Sigmoid colon (tissue), 7 donors: ENCODE data around the gene PECR. TPM values are rescaled to one million over a fixed set of nuclear protein-coding genes. Genes with fewer than 3 reads are reported as not detected.

ENCODE experiments used
- DNase-seq: peaks from one replicate; pipeline ENCODE4 v3.0.0-alpha.2; 2019
- H3K27ac ChIP-seq, 4 donors: fragments of 200-600 bp; sonication (generic); one replicate each; pipeline ENCODE4 v1.5.1; 2016 to 2019; ENCODE audit warnings: mild to moderate bottlenecking in 1 of 4
- H3K27me3 ChIP-seq, 3 donors: fragments of 200-600 bp; sonication (generic); one replicate each; pipeline ENCODE4 v1.5.1; 2019; ENCODE audit warnings: mild to moderate bottlenecking in 1 of 3
- H3K36me3 ChIP-seq, 4 donors: fragments of 200-600 bp; sonication (generic); one replicate each; pipeline ENCODE4 v1.5.1; 2016 to 2019
- H3K4me1 ChIP-seq, 4 donors: fragments of 200-600 bp; sonication (generic); one replicate each; pipeline ENCODE4 v1.5.1; 2017 to 2019
- H3K4me3 ChIP-seq, 4 donors: fragments of 200-600 bp; sonication (generic); one replicate each; pipeline ENCODE4 v1.5.1; 2017 to 2019; ENCODE audit warnings: mild to moderate bottlenecking in 2 of 4, moderate library complexity in 1 of 4
- H3K9me3 ChIP-seq, 4 donors: fragments of 200-600 bp in 3 of 4; sonication (generic) in 3 of 4; one replicate each; pipeline versions ENCODE4 v1.5.1 to v1.6.1; 2013 to 2019
- EP300 ChIP-seq, 4 donors: sonication (generic); formaldehyde crosslinking; IDR thresholded peaks; one replicate each; pipeline ENCODE4 v1.6.1; 2017; ENCODE audit warnings: antibody characterized with exemption in 4 of 4
- POLR2A ChIP-seq, 2 donors: fragments of 450-650 bp; IDR thresholded peaks; one replicate each; pipeline ENCODE4 v1.6.1; 2016; ENCODE audit warnings: antibody characterized with exemption in 2 of 2, mild to moderate bottlenecking in 2 of 2, moderate library complexity in 2 of 2
- POLR2AphosphoS5 ChIP-seq, 4 donors: sonication (generic); formaldehyde crosslinking; IDR thresholded peaks; one replicate each; pipeline ENCODE4 v1.6.1; 2017; ENCODE audit warnings: antibody characterized with exemption in 4 of 4
- WGBS, 2 donors: extraction: QIAGEN DNeasy Blood & Tissue Kit; methylation state at CpG; one replicate each; pipeline ENCODE4 v1.1.7; 2013; 5-methylcytosine and 5-hydroxymethylcytosine counted together
- intact Hi-C: fragments of 100-400 bp; cut with DNase I; formaldehyde crosslinking; loops from one replicate; pipeline ENCODE4 v1.15.1; 2023
- polyA plus RNA-seq, 3 donors: library from polyadenylated mRNA; stranded (reverse); fragments of 200-250 nt; gene quantifications; one replicate each; pipeline ENCODE4 v1.2.3, GENCODE V29; 2013
- total RNA-seq, 4 donors: library from RNA; depleted of rRNA; stranded (reverse); fragments of >200 nt; gene quantifications; one replicate each; pipeline ENCODE4 v1.1.0, GENCODE V29; 2016
- TF ChIP-seq, protein P1 (sequence below), 4 experiments: fragments of 450-650 bp in 3 of 4; fragments of 200-600 bp in 1 of 4; IDR thresholded peaks; one replicate each; pipeline ENCODE4 v1.5.1; 2016 to 2019; ENCODE audit warnings: antibody characterized with exemption in 4 of 4, mild to moderate bottlenecking in 3 of 4, moderate library complexity in 2 of 4
- donor health status: healthy with polysubstance abuse.
- donor health status: Bipolar disorder and iron deficiency.
- donor health status: healthy.

PECR gene
- total and polyA plus RNA-seq, 7 donors = 5.0 to 25.9 (median 13.9) TPM

GRCh38 chr2:216075510-216076485 is 5.8 kb downstream of the PECR start:
- peaks cover 0 to 4% (median 1%) of the 10 kb centered on the region in 4 donors for H3K4me1 ChIP-seq
- no peak for TF ChIP-seq POLR2AphosphoS5 (IDR thresholded peaks at IDR 0.05)
- TF ChIP-seq, protein P1, sequence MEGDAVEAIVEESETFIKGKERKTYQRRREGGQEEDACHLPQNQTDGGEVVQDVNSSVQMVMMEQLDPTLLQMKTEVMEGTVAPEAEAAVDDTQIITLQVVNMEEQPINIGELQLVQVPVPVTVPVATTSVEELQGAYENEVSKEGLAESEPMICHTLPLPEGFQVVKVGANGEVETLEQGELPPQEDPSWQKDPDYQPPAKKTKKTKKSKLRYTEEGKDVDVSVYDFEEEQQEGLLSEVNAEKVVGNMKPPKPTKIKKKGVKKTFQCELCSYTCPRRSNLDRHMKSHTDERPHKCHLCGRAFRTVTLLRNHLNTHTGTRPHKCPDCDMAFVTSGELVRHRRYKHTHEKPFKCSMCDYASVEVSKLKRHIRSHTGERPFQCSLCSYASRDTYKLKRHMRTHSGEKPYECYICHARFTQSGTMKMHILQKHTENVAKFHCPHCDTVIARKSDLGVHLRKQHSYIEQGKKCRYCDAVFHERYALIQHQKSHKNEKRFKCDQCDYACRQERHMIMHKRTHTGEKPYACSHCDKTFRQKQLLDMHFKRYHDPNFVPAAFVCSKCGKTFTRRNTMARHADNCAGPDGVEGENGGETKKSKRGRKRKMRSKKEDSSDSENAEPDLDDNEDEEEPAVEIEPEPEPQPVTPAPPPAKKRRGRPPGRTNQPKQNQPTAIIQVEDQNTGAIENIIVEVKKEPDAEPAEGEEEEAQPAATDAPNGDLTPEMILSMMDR (IDR thresholded peaks at IDR 0.05) = no peak
- no peak for TF ChIP-seq EP300 (IDR thresholded peaks at IDR 0.05)
- no peak for TF ChIP-seq POLR2A (IDR thresholded peaks at IDR 0.05)
- intact Hi-C loops = no loop called here
- 22 to 70% methylated on average over 6 of the region's 6 CpGs for WGBS, 2 donors
- H3K9me3 ChIP-seq = no peaks in the 10 kb centered on the region
- no peak for DNase-seq
- H3K27me3 ChIP-seq = no peaks in the 10 kb centered on the region
- H3K4me3 ChIP-seq = no peak overlapping the region
- H3K36me3 ChIP-seq = peaks cover 0 to 6% (median 0%) of the 10 kb centered on the region in 4 donors
- no peak overlapping the region for H3K27ac ChIP-seq

GRCh38 chr2:216074794-216075193 is 6.8 kb downstream of the PECR start:
- intact Hi-C loops = no loop called here
- H3K36me3 ChIP-seq = peaks cover 0 to 6% (median 0%) of the 10 kb centered on the region in 4 donors
- H3K4me1 ChIP-seq = no peaks in the 10 kb centered on the region
- DNase-seq = no peak
- H3K4me3 ChIP-seq = no peak overlapping the region
- 26 to 73% methylated on average over 1 of the region's 1 CpG for WGBS, 2 donors
- H3K27ac ChIP-seq = no peak overlapping the region
- no peaks in the 10 kb centered on the region for H3K9me3 ChIP-seq
- TF ChIP-seq EP300 (IDR thresholded peaks at IDR 0.05) (no peak), POLR2AphosphoS5 (IDR thresholded peaks at IDR 0.05) (no peak), POLR2A (IDR thresholded peaks at IDR 0.05) (no peak)
- TF ChIP-seq, protein P1 (IDR thresholded peaks at IDR 0.05) = no peak
- no peaks in the 10 kb centered on the region for H3K27me3 ChIP-seq

DNA sequence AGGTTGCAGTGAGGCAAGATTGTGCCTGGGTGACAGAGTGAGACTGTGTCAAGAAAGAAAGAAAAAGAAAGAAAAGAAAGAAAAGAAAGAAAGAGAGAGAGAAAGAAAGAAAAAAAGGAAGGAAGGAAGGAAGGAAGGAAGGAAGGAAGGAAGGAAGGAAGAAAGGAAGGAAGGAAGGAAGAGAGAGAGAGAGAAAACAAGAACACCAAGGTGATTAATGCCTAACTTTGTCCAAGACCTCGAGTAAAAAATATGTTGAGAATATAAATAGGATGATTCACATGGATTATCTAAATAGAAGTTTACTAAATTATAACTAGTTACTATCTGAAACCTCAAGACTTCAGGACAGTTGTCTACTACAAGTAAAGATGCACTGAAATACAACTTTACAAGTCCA is 7.2 kb downstream of the PECR start:
- no peak for DNase-seq
- TF ChIP-seq POLR2AphosphoS5 (IDR thresholded peaks at IDR 0.05) (no peak), POLR2A (IDR thresholded peaks at IDR 0.05) (no peak), EP300 (IDR thresholded peaks at IDR 0.05) (no peak)
- TF ChIP-seq, protein P1 (IDR thresholded peaks at IDR 0.05) = no peak
- intact Hi-C loops = no loop called here
- Histone ChIP-seq H3K27ac (no peak overlapping the region), H3K27me3 (no peaks in the 10 kb centered on the region), H3K36me3 (peaks cover 0 to 6% (median 0%) of the 10 kb centered on the region in 4 donors), H3K4me1 (no peaks in the 10 kb centered on the region), H3K4me3 (no peak overlapping the region), H3K9me3 (no peaks in the 10 kb centered on the region)
- 49 to 66% methylated on average over 1 of the region's 1 CpG for WGBS, 2 donors

- intact Hi-C loops = no loop called here
- DNase-seq = no peak
- no peaks in the 10 kb centered on the region for H3K9me3 ChIP-seq
- H3K27me3 ChIP-seq = no peaks in the 10 kb centered on the region
- H3K27ac ChIP-seq = no peak overlapping the region
- H3K4me1 ChIP-seq = no peaks in the 10 kb centered on the region
- H3K4me3 ChIP-seq = no peak overlapping the region
- no peak for TF ChIP-seq POLR2A (IDR thresholded peaks at IDR 0.05)
- TF ChIP-seq EP300 (IDR thresholded peaks at IDR 0.05) = no peak
- no peak for TF ChIP-seq POLR2AphosphoS5 (IDR thresholded peaks at IDR 0.05)
- TF ChIP-seq, protein P1 (IDR thresholded peaks at IDR 0.05) = no peak
- peaks cover 0 to 6% (median 0%) of the 10 kb centered on the region in 4 donors for H3K36me3 ChIP-seq
Observed at GRCh38 chr2:216073773-216074172, 7.8 kb downstream of the PECR start.
